Suppressor macrophage treated with lipopolysaccharide for 1 hour (primary cell): ENCODE measurements around the gene LAMA5.

Source experiments
- DNase-seq, 3 donors: peaks; one replicate each; pipeline ENCODE4 v3.0.0-alpha.2; 2020 to 2022

Gene LAMA5

GRCh38 chr20:62314339-62314638 is 52.8 kb downstream of the LAMA5 start:
- DNase-seq, result no peak

GRCh38 chr20:62313460-62314338 is 53.4 kb downstream of the LAMA5 start:
- no peak for DNase-seq

GRCh38 chr20:62313021-62313420 is 54.1 kb downstream of the LAMA5 start:
- DNase-seq, result no peak

- no peak for DNase-seq
Observed at GRCh38 chr20:62312662-62312977, 54.5 kb downstream of the LAMA5 start.

- no peak for DNase-seq
Observed at GRCh38 chr20:62311832-62312661, 55.1 kb downstream of the LAMA5 start.

GRCh38 chr20:62311150-62311549 is 56.0 kb downstream of the LAMA5 start:
- DNase-seq, result no peak

GRCh38 chr20:62310757-62311121 is 56.4 kb downstream of the LAMA5 start:
- DNase-seq, result no peak

- DNase-seq, result no peak
Observed at GRCh38 chr20:62309947-62310756, 57.0 kb downstream of the LAMA5 start.

- DNase-seq, result no peak
Observed at GRCh38 chr20:62309198-62309944, 57.7 kb downstream of the LAMA5 start.

- no peak for DNase-seq
Observed at GRCh38 chr20:62308102-62308822, 58.9 kb downstream of the LAMA5 start.

- no peak for DNase-seq
Observed at GRCh38 chr20:62307226-62308101, 59.6 kb downstream of the LAMA5 start.

- no peak for DNase-seq
Observed at GRCh38 chr20:62306414-62307187, 60.5 kb downstream of the LAMA5 start.

GRCh38 chr20:62305765-62306413 is 61.2 kb downstream of the LAMA5 start:
- no peak for DNase-seq

- DNase-seq, result no peak
Observed at GRCh38 chr20:62305149-62305764, 61.9 kb downstream of the LAMA5 start.

GRCh38 chr20:62304331-62305148 is 62.6 kb downstream of the LAMA5 start:
- DNase-seq, result no peak

GRCh38 chr20:62303340-62304226 is 63.5 kb downstream of the LAMA5 start:
- DNase-seq, result peak; percentile 27 to 55 (median 29)

- DNase-seq, result no peak
Observed at GRCh38 chr20:62303062-62303339, 64.1 kb downstream of the LAMA5 start.
